ENCODE measurements around the gene UGGT2.
"Not testable (repeated sequence)": the region's sequence is repeated elsewhere in the genome, so short reads cannot be mapped to it uniquely, and the experiment has no call there.

UGGT2 gene

DNA sequence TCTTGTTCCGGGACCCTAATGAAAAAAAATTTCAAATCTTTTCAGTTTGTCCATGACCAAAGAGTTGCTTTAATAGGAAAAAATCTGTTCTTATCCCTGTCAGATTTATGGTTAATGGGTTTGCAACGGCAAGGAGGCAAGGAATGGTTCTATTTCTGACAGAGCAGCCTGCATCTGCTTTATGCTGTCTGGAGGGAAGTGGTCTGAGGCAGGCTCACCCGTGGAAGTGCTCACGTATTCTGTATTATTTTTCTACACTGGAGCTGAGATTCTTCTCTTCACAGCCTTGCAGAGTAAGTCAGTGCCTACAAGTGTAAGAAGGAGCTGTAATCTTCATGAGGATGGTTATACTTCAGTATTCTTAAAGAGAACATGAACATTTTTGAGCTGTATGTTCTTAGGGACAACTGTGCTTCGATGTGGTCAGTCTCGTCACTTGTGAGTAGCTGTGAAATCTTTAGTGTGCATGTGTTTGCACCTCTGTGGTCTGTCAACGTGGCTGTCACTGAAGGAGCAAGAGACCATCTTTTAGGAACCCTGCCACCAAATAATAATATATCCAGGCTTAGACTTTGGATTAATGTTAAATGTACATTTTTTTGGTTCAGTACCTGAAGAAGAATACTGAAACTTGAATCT is 262.0 kb downstream of the UGGT2 start:
- DNase-seq (ENCODE audit: low read depth): no peak

DNA sequence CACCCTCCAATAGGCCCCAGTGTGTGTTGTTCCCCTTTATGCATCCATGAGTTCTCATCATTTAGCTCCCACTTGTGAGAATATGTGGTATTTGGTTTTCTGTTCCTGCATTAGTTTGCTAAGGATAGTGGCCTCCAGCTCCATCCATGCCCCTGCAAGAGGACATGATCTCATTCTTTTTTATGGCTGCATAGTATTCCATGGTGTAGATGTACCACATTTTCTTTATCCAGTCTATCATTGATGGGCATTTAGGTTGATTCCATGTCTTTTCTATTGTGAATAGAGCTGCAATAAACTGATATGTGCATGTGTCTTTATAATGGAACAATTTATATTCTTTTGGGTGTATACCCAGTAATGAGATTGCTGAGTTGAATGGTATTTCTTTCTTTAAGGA is 263.9 kb downstream of the UGGT2 start:
- not testable (repeated sequence) for DNase-seq (ENCODE audit: low read depth)

DNA sequence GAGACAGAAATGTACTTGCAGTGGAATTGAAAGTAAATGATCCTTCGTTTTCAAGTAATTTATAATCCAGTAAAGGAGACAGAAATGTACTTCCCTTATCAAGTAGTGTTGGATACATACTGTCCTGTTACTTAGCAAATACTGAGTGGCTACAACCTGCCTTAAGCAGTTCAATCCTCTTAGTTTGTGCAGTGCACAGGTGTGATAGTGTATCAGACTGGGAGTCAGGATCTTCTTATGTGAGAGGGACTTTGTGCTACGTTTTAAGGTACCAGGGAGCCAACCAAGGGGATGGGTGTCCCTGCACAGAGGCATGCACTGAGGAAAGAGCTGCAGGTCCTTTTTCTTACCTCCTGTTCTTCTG is 265.1 kb downstream of the UGGT2 start:
- DNase-seq (ENCODE audit: low read depth): no peak

DNA sequence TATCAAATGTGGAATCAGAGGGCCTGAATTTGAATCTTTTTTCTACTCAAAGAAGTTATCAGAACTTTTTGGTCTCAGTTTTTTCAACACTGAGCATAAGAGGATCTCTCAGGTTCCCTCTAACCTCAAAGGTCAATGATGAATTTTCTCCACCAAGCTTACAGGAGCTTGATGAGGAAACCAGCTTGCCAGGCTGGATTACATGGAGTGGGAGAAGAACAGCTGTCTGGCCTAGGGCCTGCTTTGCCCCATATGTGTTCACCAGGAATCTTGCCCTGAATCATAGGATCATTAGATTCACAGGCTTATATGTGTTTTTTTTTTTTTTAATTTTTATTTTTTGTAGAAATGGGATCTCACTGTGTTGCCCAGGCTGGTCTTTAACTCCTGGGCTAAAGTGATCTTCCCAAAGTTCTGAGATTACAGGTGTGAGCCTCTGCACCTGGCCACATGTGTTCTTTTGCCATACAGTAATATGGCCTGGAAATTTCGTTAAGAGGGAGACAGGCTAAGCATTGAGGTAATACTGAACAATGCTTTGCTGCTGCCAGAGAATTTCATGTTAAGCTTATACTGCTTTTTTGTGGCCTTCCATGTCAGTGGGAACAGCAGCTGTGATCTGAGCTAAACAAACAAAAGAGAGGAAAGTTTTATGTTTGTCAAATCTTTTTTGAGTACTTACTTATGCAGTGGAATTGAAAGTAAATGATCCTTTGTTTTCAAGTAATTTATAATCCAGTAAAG is 265.7 kb downstream of the UGGT2 start:
- DNase-seq (ENCODE audit: low read depth): no peak

DNA sequence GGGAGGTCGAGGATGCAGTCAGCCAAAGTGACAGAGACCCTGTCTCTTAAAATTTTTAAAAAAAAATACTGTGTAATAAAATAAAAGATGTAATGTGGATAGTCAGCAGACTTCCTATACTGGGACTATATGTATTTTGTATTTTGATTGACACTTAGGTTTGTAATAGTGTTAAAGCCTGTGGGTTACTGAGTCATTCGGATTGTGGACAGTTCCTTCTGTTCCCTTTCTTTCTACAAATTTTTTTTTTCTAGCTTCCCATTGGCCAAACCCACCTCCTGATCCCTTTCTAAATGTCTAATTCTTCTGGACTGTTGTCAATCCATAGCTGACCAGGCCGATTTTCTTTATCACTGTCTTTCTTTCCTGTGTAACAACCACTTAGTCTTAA is 268.3 kb downstream of the UGGT2 start:
- no peak for DNase-seq (ENCODE audit: low read depth)

DNA sequence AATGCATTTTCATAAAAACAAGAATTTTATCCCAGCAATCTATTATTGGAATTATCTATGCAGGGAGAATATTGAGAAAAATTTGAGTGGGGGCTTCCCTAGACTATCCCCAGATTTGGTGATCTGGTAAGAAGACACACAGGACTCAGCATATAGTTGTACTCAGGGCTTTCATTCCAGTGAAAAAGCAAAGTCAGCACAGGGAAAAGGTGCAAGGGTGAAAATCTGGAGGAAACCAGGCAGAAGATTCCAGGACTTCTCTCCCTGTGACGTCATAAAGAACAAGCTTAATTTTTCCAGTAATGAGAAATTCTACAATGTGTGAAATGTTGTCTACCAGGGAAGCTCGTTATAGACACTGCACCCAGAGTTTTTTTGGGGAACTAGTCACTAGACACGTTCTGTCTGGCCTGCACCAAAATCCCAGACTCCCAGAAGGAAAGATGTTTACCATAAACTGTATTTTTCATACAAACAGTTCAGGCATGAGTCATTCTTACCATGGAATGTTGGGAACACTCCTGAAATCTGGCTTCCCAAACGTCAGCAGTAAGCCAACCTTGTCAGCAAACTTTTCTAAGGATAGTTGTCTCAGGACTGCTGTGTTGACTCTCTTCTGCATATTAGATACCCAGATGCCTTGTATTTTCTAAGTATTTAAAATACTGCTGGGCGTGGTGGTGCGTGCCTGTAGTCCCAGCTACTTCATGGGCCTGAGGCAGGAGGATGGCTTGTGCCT is 268.9 kb downstream of the UGGT2 start:
- DNase-seq (ENCODE audit: low read depth): no peak

DNA sequence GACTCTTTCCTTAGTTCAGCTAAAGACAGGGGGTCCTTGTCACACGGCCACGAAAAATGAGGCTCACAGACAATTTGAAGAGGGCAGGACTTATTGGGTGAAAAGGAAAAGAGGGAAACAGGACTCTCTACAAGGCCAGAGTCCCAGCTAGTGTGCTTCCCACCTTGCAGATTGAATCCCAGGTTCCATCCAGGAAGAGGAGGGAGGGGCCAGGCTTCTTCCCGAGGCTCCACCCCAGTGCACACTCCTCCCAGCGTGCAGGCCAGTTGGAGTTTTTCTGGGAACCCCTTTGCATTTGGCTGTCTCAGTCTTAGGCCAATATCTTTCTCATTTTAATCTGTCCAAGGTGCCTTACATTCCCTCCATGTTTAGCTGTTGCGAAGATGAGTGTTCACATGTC is 269.5 kb downstream of the UGGT2 start:
- no peak for DNase-seq (ENCODE audit: low read depth)

DNA sequence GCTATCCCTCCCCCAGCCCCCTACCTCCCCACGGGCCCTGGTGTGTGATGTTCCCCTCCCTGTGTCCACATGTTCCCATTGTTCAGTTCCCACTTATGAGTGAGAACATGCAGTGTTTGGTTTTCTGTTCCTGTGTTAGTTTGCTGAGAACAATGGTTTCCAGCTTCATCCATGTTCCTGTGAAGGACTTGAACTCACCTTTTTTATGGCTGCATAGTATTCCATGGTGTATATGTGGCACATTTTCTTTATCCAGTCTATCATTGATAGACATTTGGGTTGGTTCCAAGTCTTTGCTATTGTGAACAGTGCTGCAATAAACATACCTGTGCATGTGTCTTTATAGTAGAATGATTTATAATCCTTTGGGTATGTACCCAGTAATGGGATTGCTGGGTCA is 271.3 kb downstream of the UGGT2 start:
- not testable (repeated sequence) for DNase-seq (ENCODE audit: low read depth)

DNA sequence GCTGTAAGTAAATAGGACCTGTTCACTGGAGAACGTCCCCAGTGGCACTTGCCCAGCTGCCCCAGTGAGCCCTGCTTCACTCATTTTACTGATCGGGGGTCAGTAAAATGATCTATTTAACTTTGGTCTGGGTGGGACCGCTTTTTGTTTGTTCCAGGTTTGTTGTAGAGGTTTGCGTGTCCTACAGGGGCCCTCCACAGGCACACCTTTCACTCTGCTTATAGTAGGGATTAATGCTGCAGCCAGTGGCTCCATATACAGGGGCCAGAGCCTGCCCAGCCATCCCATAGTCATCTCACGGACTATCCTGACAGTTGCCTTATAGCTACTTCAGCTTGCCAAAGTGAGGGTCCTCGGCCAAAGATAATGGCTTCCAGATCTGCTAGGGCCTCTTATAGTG is 272.2 kb downstream of the UGGT2 start:
- DNase-seq (ENCODE audit: low read depth): no peak

DNA sequence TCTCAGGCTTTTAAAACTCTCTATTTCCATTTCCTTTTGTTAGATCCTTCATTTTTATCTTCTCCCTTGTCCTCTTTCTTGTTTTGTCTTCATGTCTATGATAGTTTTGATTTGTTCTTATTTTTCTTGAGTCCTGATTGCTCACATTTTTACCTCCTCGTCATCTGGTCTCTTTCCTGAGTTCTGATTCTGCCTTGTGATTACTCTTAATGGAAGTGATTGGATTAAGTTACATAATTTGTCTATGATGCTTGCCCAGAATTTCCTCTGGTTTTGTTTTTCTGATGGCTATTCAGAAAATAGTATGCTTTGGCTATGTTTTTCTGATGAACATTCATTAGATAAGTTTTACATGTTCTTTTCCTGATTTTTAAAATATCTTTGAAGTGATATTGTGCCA is 273.7 kb downstream of the UGGT2 start:
- no peak for DNase-seq (ENCODE audit: low read depth)

DNA sequence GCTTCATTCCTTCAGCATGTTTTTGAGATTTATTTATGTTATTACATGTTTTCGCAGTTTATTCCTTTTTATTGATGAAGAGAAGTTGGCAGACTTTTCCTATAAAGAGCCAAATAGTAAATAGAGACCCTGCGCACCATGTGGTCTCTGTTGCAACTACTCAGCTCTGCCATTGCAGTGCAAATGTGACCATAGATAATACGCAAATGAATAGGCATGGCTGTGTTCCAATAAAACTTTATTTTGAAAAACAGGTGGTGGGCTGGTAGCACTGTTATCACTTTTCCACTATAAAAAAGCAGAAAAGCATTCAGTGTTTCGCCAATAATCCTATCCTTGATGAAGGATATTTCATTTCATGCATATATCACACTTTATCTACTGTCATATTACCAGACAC is 281.3 kb downstream of the UGGT2 start:
- no peak for DNase-seq (ENCODE audit: low read depth)

DNA sequence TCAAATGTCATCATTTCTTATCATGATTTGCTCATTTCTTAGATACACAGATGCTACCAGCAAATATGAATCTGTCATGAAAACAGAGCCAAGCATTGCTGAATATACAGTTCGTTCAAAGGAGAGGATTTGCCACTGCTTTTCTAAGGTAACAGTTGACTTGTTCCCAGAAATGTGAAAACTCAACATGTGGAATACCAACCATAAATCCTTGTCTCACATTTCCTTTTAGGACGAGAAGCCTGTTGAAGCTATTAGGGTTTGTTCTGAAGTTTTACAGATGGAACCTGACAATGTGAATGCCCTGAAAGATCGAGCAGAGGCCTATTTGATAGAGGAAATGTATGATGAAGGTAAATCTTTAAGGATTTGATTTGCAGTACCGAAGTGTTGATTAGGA is 289.6 kb downstream of the UGGT2 start:
- DNase-seq (ENCODE audit: low read depth): no peak

DNA sequence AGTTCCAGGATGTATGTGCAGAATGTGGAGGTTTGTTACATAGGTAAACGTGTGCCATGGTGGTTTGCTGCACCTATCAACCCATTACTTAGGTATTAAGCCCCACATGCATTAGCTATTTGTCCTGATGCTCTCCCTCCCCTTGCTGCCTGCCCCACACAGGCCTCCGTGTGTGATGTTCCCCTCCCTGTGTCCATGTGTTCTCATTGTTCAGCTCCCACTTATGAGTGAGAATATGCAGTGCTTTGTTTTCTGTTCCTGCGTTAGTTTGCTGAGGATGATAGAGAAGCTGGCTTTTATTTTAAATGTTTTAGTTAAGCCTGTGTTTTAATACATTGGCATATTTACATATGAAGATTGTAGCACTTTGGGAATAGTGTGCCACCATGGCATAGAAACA is 290.6 kb downstream of the UGGT2 start:
- not testable (repeated sequence) for DNase-seq (ENCODE audit: low read depth)

DNA sequence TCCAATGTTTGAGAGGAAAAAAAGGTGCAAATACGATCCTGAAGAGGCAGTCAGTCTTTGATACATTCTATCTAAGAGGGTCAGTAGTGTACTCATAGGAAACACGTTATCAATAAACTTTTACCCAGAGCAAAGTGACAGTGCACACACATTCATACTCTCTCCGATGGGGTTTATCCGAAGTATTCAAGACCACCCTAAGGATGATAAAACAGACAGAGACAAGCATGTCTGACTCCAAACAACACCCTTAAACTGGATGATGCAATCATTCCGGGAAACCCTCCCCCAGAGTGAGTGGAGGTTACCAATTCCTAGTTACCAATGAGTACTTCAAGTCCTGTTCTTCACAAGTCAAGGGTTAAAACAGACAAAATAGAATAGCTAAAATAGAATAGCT is 297.1 kb downstream of the UGGT2 start:
- no peak for DNase-seq (ENCODE audit: low read depth)

DNA sequence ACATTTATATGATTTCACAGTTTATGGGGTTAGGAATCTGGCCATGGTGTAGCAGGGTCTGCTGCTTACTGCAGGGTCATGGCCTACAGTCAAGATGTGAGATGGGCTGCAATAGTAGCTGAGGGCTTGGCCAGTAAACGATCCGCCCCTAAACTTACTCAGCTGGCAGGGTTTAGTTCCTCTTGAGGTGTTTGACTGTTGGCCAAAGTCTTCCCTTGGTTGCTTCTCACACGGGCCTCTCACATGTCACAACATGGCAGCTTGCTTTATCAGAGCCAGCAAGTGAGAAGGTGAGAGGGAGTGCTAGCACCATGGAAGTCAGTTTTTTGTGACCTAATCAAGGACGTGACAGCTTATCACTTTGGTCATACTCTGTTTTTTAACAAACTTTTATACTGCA is 299.1 kb downstream of the UGGT2 start:
- no peak for DNase-seq (ENCODE audit: low read depth)

DNA sequence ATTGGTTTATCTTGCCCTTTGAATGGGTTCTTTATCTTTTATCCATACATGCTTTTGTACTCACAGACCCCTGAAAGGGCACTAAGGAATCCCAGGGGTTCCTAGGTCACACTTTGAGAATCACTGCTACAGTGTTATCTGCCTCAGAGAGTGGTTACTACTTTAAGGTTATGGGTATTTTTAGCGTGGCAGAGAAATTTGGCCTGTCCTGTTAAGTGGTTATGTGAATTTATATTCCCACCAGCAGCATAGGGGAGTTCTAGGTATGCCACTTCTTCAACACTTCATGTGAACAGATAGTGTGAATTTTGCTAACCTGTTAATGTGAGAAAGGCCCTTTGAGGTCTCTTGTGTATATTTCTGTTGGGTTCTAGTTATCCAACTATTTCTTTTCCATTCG is 300.5 kb downstream of the UGGT2 start:
- no peak for DNase-seq (ENCODE audit: low read depth)
